Loucy (cell line): ENCODE measurements around the gene C13orf46.

Experiments
- H2AFZ ChIP-seq: fragments of 200-600 bp; sonication (generic); 2 replicates; pipeline ENCODE4 v1.6.0; 2016; ENCODE audit warnings: antibody characterized with exemption, mild to moderate bottlenecking, low read length, moderate library complexity
- H3F3A ChIP-seq: fragments of 200-600 bp; 2 replicates; pipeline ENCODE4 v1.6.0; 2016; ENCODE audit warnings: antibody characterized with exemption, low read depth, mild to moderate bottlenecking
- H3K27me3 ChIP-seq: fragments of 200-600 bp; sonication (generic); 2 replicates; pipeline ENCODE4 v1.6.1; 2014; ENCODE audit warnings: low read length, mild to moderate bottlenecking; ENCODE audit not compliant: insufficient read depth, poor library complexity, severe bottlenecking
- H3K36me3 ChIP-seq: fragments of 200-600 bp; sonication (generic); 2 replicates; pipeline ENCODE4 v1.6.1; 2016; ENCODE audit warnings: low read length; ENCODE audit not compliant: insufficient read depth
- H3K4me1 ChIP-seq: fragments of 200-600 bp; sonication (generic); 2 replicates; pipeline ENCODE4 v1.5.1; 2014; ENCODE audit warnings: low read length, mild to moderate bottlenecking; ENCODE audit not compliant: insufficient read depth, poor library complexity, severe bottlenecking
- H3K4me2 ChIP-seq: fragments of 200-600 bp; sonication (generic); 2 replicates; pipeline ENCODE4 v1.6.0; 2014; ENCODE audit warnings: antibody characterized with exemption, low read length, low read depth, mild to moderate bottlenecking; ENCODE audit not compliant: poor library complexity, severe bottlenecking
- H3K4me3 ChIP-seq: fragments of 200-600 bp; sonication (generic); 2 replicates; pipeline ENCODE4 v1.5.1; 2014; ENCODE audit warnings: low read length, mild to moderate bottlenecking, mixed read lengths; ENCODE audit not compliant: poor library complexity, severe bottlenecking
- H3K79me2 ChIP-seq: fragments of 200-600 bp; sonication (generic); 2 replicates; pipeline ENCODE4 v1.6.1; 2014; ENCODE audit warnings: low read length; ENCODE audit not compliant: insufficient read depth
- H3K9ac ChIP-seq: fragments of 200-600 bp; sonication (generic); 2 replicates; pipeline ENCODE4 v1.6.0; 2014; ENCODE audit warnings: mild to moderate bottlenecking, low read depth, low read length, moderate library complexity; ENCODE audit not compliant: poor library complexity, severe bottlenecking
- H3K9me2 ChIP-seq: fragments of 200-600 bp; sonication (generic); replicated peaks from 2 replicates; pipeline ENCODE4 v1.6.1; 2016; ENCODE audit warnings: low read depth, low read length, mixed read lengths
- H3K9me3 ChIP-seq: fragments of 200-600 bp; sonication (generic); 2 replicates; pipeline ENCODE4 v1.6.1; 2014; ENCODE audit warnings: mild to moderate bottlenecking, antibody characterized with exemption, low read length, low read depth; ENCODE audit not compliant: insufficient read depth
- H4K20me1 ChIP-seq: fragments of 200-600 bp; sonication (generic); 2 replicates; pipeline ENCODE4 v1.6.0; 2014; ENCODE audit warnings: antibody characterized with exemption, low read length, mild to moderate bottlenecking; ENCODE audit not compliant: insufficient read depth, poor library complexity, severe bottlenecking
- EZH2phosphoT487 ChIP-seq: fragments of 200-600 bp; IDR thresholded peaks from 2 replicates; pipeline ENCODE4 v1.6.1; 2018; ENCODE audit warnings: antibody characterized with exemption, mild to moderate bottlenecking, moderate library complexity, borderline replicate concordance
- TF ChIP-seq, protein P1 (sequence below): fragments of 200-600 bp; sonication (generic); conservative IDR thresholded peaks from 2 replicates; pipeline ENCODE4 v1.5.1; 2014; ENCODE audit warnings: mild to moderate bottlenecking, antibody characterized with exemption, low read length

Gene C13orf46

DNA sequence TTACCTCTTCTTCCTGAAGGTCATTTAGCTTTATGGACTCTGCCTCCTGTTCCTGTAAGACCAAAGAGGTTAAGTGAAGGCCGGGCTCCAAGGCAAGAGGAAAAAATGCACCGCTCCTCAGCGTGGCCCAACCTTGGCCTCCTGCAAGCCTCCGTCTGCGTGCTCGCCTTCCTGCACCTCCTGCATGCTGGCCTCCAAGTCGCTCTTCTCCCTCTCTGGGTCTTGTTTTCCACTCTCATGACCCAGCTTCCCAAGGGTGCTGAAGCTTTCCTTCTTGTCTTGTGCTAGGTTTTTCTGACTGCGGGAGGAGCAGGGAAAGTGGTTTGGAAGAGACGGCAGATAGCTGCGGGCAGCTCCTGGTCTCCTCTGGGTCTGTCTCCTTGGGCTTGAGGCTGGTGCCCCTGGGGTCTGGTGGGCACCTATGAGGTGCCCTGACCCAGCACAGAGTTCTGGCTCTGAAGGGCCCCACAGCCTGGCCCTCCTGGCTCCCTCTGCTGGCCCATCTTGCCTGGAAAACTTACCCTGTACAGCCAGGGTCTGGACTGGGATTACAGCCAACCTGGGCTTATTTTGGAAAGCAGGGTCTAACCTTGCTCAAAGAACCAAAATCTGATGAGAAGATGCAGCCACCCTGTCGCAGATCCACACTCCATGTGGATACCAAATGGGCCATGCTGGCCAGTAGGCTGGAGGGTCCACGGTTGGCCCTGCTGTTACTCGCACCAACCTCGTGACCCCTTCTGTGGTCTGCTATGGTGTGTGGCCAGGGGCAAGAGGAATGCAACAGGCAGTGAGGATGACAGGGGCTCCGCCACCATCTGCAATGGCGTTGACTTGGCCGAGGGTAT lies 5.2 kb downstream of the C13orf46 start:
- H3K36me3 ChIP-seq, result no peaks in the 10 kb centered on the region
- H3K9ac ChIP-seq, result no peak overlapping the region
- no peaks in the 10 kb centered on the region for H4K20me1 ChIP-seq
- no peaks in the 10 kb centered on the region for H3K27me3 ChIP-seq
- H3K4me1 ChIP-seq, result no peaks in the 10 kb centered on the region
- H3F3A ChIP-seq, result no peaks in the 10 kb centered on the region
- H2AFZ ChIP-seq, result no peak overlapping the region
- H3K9me3 ChIP-seq, result no peaks in the 10 kb centered on the region; the same call in 1 of the 2 replicates
- no peaks in the 10 kb centered on the region for H3K9me2 ChIP-seq
- no peaks in the 10 kb centered on the region for H3K79me2 ChIP-seq
- H3K4me2 ChIP-seq, result no peak overlapping the region
- TF ChIP-seq, protein P1, sequence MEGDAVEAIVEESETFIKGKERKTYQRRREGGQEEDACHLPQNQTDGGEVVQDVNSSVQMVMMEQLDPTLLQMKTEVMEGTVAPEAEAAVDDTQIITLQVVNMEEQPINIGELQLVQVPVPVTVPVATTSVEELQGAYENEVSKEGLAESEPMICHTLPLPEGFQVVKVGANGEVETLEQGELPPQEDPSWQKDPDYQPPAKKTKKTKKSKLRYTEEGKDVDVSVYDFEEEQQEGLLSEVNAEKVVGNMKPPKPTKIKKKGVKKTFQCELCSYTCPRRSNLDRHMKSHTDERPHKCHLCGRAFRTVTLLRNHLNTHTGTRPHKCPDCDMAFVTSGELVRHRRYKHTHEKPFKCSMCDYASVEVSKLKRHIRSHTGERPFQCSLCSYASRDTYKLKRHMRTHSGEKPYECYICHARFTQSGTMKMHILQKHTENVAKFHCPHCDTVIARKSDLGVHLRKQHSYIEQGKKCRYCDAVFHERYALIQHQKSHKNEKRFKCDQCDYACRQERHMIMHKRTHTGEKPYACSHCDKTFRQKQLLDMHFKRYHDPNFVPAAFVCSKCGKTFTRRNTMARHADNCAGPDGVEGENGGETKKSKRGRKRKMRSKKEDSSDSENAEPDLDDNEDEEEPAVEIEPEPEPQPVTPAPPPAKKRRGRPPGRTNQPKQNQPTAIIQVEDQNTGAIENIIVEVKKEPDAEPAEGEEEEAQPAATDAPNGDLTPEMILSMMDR, result no peak; the same call in 1 of the 2 replicates
- no peak for TF ChIP-seq EZH2phosphoT487
- H3K4me3 ChIP-seq, result no peak overlapping the region

DNA sequence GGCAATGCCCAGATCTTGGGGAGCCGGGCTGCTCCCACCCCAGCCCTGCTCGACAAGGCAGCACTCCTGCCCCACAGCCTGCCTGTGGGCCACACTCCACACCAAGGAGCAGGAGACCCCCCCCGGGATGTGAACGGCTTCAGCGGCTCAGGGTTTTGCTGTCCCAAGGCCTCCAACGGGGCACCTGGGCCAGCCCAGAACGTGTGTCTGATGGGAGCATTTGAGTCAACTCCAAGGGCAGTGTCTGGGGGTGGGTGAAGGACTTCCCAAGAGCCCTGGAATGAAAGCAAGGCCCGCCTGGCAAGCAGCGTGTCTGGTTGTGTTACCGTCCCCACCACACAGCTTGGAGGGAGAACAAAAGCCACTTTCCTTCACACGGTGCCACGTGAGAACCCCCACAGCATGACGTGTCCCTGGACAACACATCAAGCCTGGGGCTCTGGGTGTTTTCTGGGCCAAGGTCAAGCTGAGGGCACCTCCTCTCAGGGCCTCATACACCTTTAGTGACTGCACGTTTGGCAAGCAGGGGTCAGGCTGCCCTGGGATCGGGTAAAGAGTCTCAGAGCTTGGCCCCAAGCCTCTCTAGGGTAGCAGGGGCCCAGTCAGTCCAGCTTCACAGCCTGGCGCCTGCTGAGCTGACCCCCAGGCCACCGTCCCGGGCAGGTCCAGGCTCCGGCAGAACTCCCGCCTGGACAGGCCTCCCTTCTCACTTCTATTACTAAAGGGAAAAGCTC lies 6.0 kb downstream of the C13orf46 start:
- H3K4me3 ChIP-seq, result no peak overlapping the region
- TF ChIP-seq EZH2phosphoT487, result no peak
- TF ChIP-seq, protein P1, result no peak
- no peak overlapping the region for H3K4me2 ChIP-seq
- no peaks in the 10 kb centered on the region for H3K4me1 ChIP-seq
- no peak overlapping the region for H2AFZ ChIP-seq
- H3K9ac ChIP-seq, result no peak overlapping the region
- H3K27me3 ChIP-seq, result no peaks in the 10 kb centered on the region
- H3K36me3 ChIP-seq, result no peaks in the 10 kb centered on the region
- H3K9me2 ChIP-seq, result no peaks in the 10 kb centered on the region
- H4K20me1 ChIP-seq, result no peaks in the 10 kb centered on the region
- H3K9me3 ChIP-seq, result no peaks in the 10 kb centered on the region; the same call in 1 of the 2 replicates
- H3F3A ChIP-seq, result no peaks in the 10 kb centered on the region
- H3K79me2 ChIP-seq, result no peaks in the 10 kb centered on the region

DNA sequence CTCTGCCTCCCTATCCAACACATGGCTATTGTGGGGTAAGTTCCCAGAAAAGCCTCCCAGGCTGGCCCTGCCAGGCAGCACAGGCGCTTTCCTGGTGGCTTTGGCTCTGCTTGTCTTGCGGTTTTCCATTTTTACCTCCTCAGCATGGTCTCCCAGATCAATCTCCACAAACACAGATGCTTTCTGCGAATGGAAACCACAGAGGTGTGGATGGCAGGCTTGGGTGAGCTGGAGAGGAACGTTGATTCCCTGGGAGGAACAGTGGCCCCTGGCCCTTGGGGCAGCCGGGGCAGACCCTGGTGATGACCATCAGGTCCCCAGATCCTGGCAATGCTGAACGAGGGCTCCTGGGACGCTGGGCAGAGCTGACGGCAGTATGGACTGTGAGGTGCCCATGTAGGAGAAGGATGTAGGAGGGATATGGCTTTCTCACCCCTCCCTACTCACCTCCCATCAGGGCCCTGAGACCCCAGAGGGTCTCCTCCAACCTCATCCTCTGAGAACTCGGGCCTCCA lies 6.6 kb downstream of the C13orf46 start:
- no peak overlapping the region for H3K9ac ChIP-seq
- no peaks in the 10 kb centered on the region for H3K36me3 ChIP-seq
- H3K27me3 ChIP-seq, result no peaks in the 10 kb centered on the region
- no peaks in the 10 kb centered on the region for H3K4me1 ChIP-seq
- no peaks in the 10 kb centered on the region; the same call in 1 of the 2 replicates for H3K9me3 ChIP-seq
- TF ChIP-seq EZH2phosphoT487, result no peak
- TF ChIP-seq, protein P1, result no peak
- H3K4me2 ChIP-seq, result no peak overlapping the region
- H3K9me2 ChIP-seq, result no peaks in the 10 kb centered on the region
- H3F3A ChIP-seq, result no peaks in the 10 kb centered on the region
- no peak overlapping the region for H3K4me3 ChIP-seq
- H4K20me1 ChIP-seq, result no peaks in the 10 kb centered on the region
- H2AFZ ChIP-seq, result no peak overlapping the region
- H3K79me2 ChIP-seq, result no peaks in the 10 kb centered on the region
